ENCODE measurements around the gene PTPRK. TPM values are rescaled to one million over a fixed set of nuclear protein-coding genes. Genes with fewer than 3 reads are reported as not detected.

PTPRK gene
- total and polyA plus RNA-seq, 2 of the 13 experiments (the other 11 are each of a cell fraction or from before 2014, with no cell fraction given), result 43.6 to 98.3 TPM

GRCh38 chr6:128446497-128446896 lies 73.9 kb downstream of the PTPRK start:
- Histone ChIP-seq H3K4me3 (replicated peaks in 1 of 3; ENCODE audit: insufficient read depth in 1 of 3, low read depth in 2 of 3, low read length in 3 of 3) (no peak overlapping the region), H2AFZ (ENCODE audit: low read length) (no peak overlapping the region), H3K36me3 (replicated peaks in 1 of 2; ENCODE audit: control insufficient read depth in 1 of 2, insufficient read depth in 2 of 2, low read length in 2 of 2) (peaks cover 2 to 3% of the 10 kb centered on the region in 2 experiments; a peak in 2 of 5 replicates), H3K9me3 (ENCODE audit: low read length) (no peaks in the 10 kb centered on the region), H3K4me2 (ENCODE audit: low read depth, low read length) (no peak overlapping the region), H3K79me2 (ENCODE audit: insufficient read depth, low read length) (peaks cover 51% of the 10 kb centered on the region), H4K20me1 (ENCODE audit: insufficient read depth, low read length) (no peaks in the 10 kb centered on the region), H3K9ac (ENCODE audit: insufficient read depth, low read depth, low read length) (no peak overlapping the region), H3K27ac (ENCODE audit: extremely low read length, insufficient read depth, low read length) (no peak overlapping the region), H3K4me1 (ENCODE audit: insufficient read depth, low read length) (peaks cover 10% of the 10 kb centered on the region), H3K27me3 (ENCODE audit: control insufficient read depth in 1 of 2, insufficient read depth in 2 of 2, low read length in 2 of 2) (no peaks in the 10 kb centered on the region)
- WGBS (ENCODE audit: low lambda C conversion rate), result 97% methylated on average over 3 of the region's 3 CpGs
- ATAC-seq, result no peak
- DNase-seq (ENCODE audit: low spot score), result no peak
- in situ Hi-C loops (cut with HindIII; ENCODE audit: extremely low pct_ligation_motif_present, low pct_unique_long_range_greater_than_20kb) (no loop called here), intact Hi-C loops (cut with micrococcal nuclease; ENCODE audit: unreplicated experiment) (no loop called here)
- BruUV-seq (replicated peaks), result no TSS peak
- ChIA-PET CTCF (ENCODE audit: low intra/inter-chr PET ratio, low total read pairs) (no interaction called here), POLR2A (interaction anchor here (1.7 kb wide), 1 partner anchor 73 kb away, joined by 3 read pairs; no protein-coding TSS in a partner anchor)
- no peak for TF ChIP-seq SRSF4 (IDR thresholded peaks at IDR 0.05; ENCODE audit: low read depth, low read length, poor library complexity, severe bottlenecking)
- FAIRE-seq, result no peak

- BruUV-seq (replicated peaks), result no TSS peak
- peaks cover 10% of the 10 kb centered on the region for H3K4me1 ChIP-seq (ENCODE audit: insufficient read depth, low read length)
- H4K20me1 ChIP-seq (ENCODE audit: insufficient read depth, low read length), result peaks cover 4% of the 10 kb centered on the region; the same call in 1 of the 2 replicates
- intact Hi-C loops (cut with micrococcal nuclease; ENCODE audit: unreplicated experiment), result no loop called here
- no peak overlapping the region for H2AFZ ChIP-seq (ENCODE audit: low read length)
- in situ Hi-C loops (cut with HindIII; ENCODE audit: extremely low pct_ligation_motif_present, low pct_unique_long_range_greater_than_20kb), result no loop called here
- no peak for DNase-seq (ENCODE audit: low spot score)
- peaks cover 0 to 2% of the 10 kb centered on the region in 2 experiments; a peak in 1 of 5 replicates for H3K36me3 ChIP-seq (replicated peaks in 1 of 2; ENCODE audit: control insufficient read depth in 1 of 2, insufficient read depth in 2 of 2, low read length in 2 of 2)
- H3K9ac ChIP-seq (ENCODE audit: insufficient read depth, low read depth, low read length), result no peak overlapping the region
- H3K79me2 ChIP-seq (ENCODE audit: insufficient read depth, low read length), result peaks cover 52% of the 10 kb centered on the region
- WGBS (ENCODE audit: low lambda C conversion rate), result 93% methylated on average over 3 of the region's 3 CpGs
- no peak; the same call in 2 of the 3 replicates for ATAC-seq
- TF ChIP-seq DZIP1 (CRISPR knock-in tag; IDR thresholded peaks at IDR 0.05) (no peak), ZNF629 (CRISPR knock-in tag; conservative IDR thresholded peaks at IDR 0.05) (no peak), ZNF850 (CRISPR knock-in tag; conservative IDR thresholded peaks at IDR 0.05) (no peak)
- no peak overlapping the region for H3K4me2 ChIP-seq (ENCODE audit: low read depth, low read length)
- H3K27ac ChIP-seq (ENCODE audit: extremely low read length, insufficient read depth, low read length), result no peak overlapping the region
- POLR2A ChIA-PET, result no interaction called here
- CTCF ChIA-PET (ENCODE audit: low intra/inter-chr PET ratio, low total read pairs), result no interaction called here
- no peak overlapping the region for H3K4me3 ChIP-seq (replicated peaks in 1 of 3; ENCODE audit: insufficient read depth in 1 of 3, low read depth in 2 of 3, low read length in 3 of 3)
- no peaks in the 10 kb centered on the region for H3K9me3 ChIP-seq (ENCODE audit: low read length)
- no peaks in the 10 kb centered on the region for H3K27me3 ChIP-seq (ENCODE audit: control insufficient read depth in 1 of 2, insufficient read depth in 2 of 2, low read length in 2 of 2)
- no peak for FAIRE-seq
Measured at GRCh38 chr6:128443553-128443952, 76.8 kb downstream of the PTPRK start.

Measured in HepG2 (cell line).